GM21360 (cell line): ENCODE results near the gene MCRIP2.

ENCODE experiments used
- ATAC-seq: cut with Tn5 transposase; IDR thresholded peaks from one replicate; pipeline ENCODE4 v1.9.1; 2021; ENCODE audit warnings: mild to moderate bottlenecking, moderate library complexity; ENCODE audit not compliant: unreplicated experiment

Gene MCRIP2

DNA sequence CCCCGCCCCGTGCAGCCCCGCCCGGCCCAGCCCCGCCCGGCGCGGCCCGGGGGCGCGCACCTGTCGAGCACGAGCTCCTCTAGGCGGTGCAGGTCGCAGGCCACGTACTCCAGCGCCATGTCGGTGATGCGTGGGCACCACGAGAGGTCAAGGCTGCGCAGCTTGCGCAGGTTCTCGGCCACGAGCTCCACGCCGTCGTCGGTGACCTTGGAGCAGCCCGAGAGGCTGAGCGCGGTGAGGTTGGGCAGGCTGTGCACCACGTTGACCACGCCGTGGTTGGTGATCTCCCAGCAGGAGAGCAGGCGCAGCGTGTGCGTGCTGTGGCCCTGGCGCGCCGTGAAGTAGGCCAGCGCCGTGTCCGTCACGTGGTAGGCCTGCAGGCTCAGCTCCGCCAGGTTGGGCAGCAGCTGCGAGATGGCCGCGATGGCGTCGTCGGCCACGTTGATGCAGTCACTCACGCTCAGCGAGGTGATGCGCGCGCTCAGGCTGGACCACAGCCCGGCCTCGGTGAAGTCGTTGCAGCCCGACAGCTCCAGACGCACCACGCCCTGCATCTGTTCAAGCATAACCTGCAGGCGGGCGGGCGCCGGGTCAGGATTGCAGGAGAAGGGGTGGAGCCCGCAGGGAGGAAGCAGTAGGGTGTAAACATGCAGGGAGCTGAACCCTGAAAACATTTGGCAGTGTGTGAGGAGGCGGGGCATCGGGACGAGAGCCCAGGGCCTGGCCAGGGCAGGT, 53.9 kb downstream of the MCRIP2 start:
- no peak for ATAC-seq
